HG03066 (cell line): Measurements from ENCODE around the gene PRKAG2.

Experiments
- ATAC-seq: cut with Tn5 transposase; IDR thresholded peaks from one replicate; pipeline ENCODE4 v1.9.1; 2021; ENCODE audit warnings: low read depth; ENCODE audit not compliant: unreplicated experiment

Gene PRKAG2

DNA sequence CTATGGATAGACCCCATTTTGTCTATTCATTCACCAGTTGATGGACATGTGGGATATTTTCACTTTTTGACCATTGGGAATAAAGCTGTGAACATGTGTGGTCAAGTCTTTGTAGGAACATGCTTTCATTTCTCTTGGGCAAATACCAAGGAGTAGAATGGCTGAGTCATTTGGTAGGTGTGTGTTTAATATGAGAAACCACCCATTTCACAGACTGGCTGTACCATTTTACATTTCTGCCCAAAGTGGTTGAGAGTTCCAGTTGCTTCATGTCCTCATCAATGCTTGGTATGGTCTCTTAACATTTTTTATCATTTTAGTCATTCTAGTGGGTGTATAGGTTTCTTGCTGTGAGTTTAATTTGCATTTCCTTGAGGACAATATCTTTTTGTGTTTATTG is 232.4 kb downstream of the PRKAG2 start:
- no peak for ATAC-seq

DNA sequence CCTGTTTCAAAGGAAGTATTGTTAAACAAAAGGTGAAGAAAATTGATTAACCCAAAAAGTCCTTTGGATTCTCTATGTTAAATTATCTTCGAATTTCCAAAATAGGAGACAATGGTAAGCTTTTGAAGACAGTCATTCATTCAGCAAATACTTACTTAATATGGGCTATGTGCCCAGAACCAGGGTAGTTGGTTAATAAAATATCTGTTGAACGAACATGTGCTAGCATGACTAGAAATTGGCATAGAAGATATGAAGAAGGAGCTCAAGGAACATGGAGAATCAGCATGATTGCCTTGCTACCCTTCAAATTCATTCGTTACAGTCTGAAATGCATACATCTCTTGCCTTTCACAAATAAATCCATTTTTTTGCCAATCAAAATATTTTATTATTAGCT is 234.2 kb downstream of the PRKAG2 start:
- ATAC-seq: no peak

DNA sequence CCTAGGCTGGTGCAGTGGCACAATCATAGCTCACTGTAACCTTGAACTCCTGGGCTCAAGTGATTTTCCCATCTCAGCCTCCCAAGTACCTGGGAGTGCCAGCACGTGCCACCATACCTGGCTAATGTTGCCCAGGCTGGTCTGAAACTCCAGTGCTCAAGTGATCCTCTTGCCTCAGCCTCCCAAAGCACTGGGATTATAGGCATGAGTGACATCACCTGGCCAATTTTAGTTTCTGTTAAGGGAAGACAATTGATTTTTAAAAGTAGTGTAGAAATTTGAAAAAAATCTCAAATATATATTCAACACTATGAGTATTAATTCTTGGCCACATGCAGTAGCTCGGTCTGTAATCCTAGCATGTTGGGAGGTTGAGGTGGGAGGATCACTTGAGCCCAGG is 235.3 kb downstream of the PRKAG2 start:
- no peak for ATAC-seq

- no peak for ATAC-seq
These were observed 239.1 kb downstream of the PRKAG2 start for GRCh38 chr7:151637781-151638261.

- no peak for ATAC-seq
These were observed 242.3 kb downstream of the PRKAG2 start for GRCh38 chr7:151634643-151635042.

DNA sequence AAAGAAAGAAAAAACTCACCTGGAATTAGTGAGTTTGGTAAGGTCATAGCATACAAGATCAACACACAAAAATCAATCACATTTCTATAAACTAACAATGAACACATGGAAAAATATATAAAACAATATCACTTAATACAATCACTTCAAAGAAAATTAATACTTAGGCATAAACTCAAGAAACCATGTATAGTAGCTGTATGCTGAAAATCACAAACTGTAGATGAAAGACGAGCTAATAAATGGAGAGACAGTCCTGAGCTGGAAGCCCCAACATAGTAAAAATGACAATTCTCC is 243.5 kb downstream of the PRKAG2 start:
- ATAC-seq: no peak

- ATAC-seq: peak; percentile 64
These were observed 244.0 kb downstream of the PRKAG2 start for GRCh38 chr7:151632750-151633515.

GRCh38 chr7:151631953-151632749 is 244.8 kb downstream of the PRKAG2 start:
- ATAC-seq: peak; percentile 56

- ATAC-seq: peak; percentile 24
These were observed 245.4 kb downstream of the PRKAG2 start for GRCh38 chr7:151631570-151631952.

GRCh38 chr7:151630851-151631569 is 245.9 kb downstream of the PRKAG2 start:
- ATAC-seq: no peak

DNA sequence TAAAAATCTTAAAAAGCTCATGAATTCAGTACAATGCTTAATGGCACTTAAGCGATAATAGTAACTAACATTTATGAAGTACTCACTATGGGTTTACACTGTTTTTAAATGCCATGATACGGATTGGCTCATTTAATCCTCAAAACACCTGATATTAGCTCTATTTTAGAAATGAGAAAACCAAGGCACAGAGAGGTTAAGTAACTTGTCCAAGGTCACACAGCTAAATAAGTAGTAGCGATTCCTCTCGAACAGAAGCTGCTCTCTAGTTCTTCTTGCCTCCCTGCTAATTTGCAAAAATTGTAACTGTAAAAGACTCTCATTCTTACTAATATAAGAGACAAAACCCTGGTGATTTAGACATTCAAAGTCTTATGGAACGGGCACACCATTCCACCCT is 246.6 kb downstream of the PRKAG2 start:
- ATAC-seq: no peak

- ATAC-seq: no peak
These were observed 247.1 kb downstream of the PRKAG2 start for GRCh38 chr7:151629713-151630272.

- no peak for ATAC-seq
These were observed 247.9 kb downstream of the PRKAG2 start for GRCh38 chr7:151628846-151629604.

GRCh38 chr7:151626422-151627115 is 250.3 kb downstream of the PRKAG2 start:
- no peak for ATAC-seq

DNA sequence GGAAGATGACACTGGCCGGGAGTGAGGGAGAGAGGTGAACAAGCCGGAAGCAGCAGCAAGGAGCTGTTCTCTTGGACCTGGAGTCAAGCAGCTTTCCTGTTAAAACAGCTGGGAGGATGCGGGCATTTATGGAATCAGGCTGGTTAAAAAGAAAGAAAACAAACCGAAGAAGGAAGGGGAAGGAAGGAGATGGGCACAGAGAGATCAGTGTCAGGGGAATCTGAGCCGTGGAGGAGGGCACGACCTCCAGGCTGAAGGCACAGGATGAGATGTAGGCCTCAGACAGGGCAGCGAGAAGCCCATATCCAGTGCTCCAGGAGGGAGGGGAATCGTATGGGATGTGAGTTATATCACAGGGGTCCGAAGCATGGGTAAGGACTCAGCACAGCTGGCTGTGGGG is 251.3 kb downstream of the PRKAG2 start:
- no peak for ATAC-seq

GRCh38 chr7:151624246-151624928 is 252.5 kb downstream of the PRKAG2 start:
- no peak for ATAC-seq

- ATAC-seq: no peak
These were observed 253.1 kb downstream of the PRKAG2 start for GRCh38 chr7:151623766-151624165.

- ATAC-seq: no peak
These were observed 255.0 kb downstream of the PRKAG2 start for GRCh38 chr7:151621961-151622360.
